RWPE2 (cell line): ENCODE results near the gene ORC2.
A peak's percentile ranks its signal among the peaks of the same experiment; 100 is the strongest.

Experiments used
- ATAC-seq: fragments of 200-7000 bp; cut with Tn5 transposase; 3 replicates; pipeline ENCODE4 v1.9.1; 2021; ENCODE audit warnings: low read depth
- DNase-seq: peaks from one replicate; pipeline ENCODE4 v3.0.0-alpha.2; 2020; ENCODE audit warnings: low spot score
- H3K27ac ChIP-seq: fragments of 450-650 bp; 2 replicates; pipeline ENCODE4 v1.5.1; 2017; ENCODE audit warnings: mild to moderate bottlenecking; ENCODE audit not compliant: poor library complexity, severe bottlenecking
- H3K27me3 ChIP-seq: fragments of 250-450 bp; sonication (Bioruptor Pico); 2 replicates; pipeline ENCODE4 v1.5.1; 2021; ENCODE audit warnings: mild to moderate bottlenecking, moderate library complexity; ENCODE audit not compliant: insufficient read depth, poor library complexity, severe bottlenecking
- H3K36me3 ChIP-seq: fragments of 250-450 bp; sonication (Bioruptor Pico); 2 replicates; pipeline ENCODE4 v1.5.1; 2020; ENCODE audit warnings: low read depth, mild to moderate bottlenecking, moderate library complexity
- H3K4me1 ChIP-seq: fragments of 250-450 bp; sonication (Bioruptor Pico); 2 replicates; pipeline ENCODE4 v1.5.1; 2021; ENCODE audit warnings: mild to moderate bottlenecking, moderate library complexity; ENCODE audit not compliant: insufficient read depth, poor library complexity, severe bottlenecking
- H3K4me3 ChIP-seq: fragments of 250-450 bp; sonication (Bioruptor Pico); 2 replicates; pipeline ENCODE4 v1.5.1; 2021; ENCODE audit warnings: mild to moderate bottlenecking, moderate library complexity; ENCODE audit not compliant: severe bottlenecking
- H3K9me3 ChIP-seq: fragments of 250-450 bp; sonication (Bioruptor Pico); 2 replicates; pipeline ENCODE4 v1.5.1; 2021; ENCODE audit warnings: mild to moderate bottlenecking, moderate library complexity; ENCODE audit not compliant: severe bottlenecking
- CTCF ChIP-seq: fragments of 450-650 bp; IDR thresholded peaks from one replicate; pipeline ENCODE4 v1.5.1; 2017; ENCODE audit warnings: mild to moderate bottlenecking, moderate library complexity; ENCODE audit not compliant: poor library complexity, severe bottlenecking

Gene ORC2

GRCh38 chr2:200943527-200944105 is 19.8 kb downstream of the ORC2 start:
- Histone ChIP-seq H3K36me3 (peaks cover 95% of the 10 kb centered on the region), H3K27me3 (no peaks in the 10 kb centered on the region), H3K9me3 (no peaks in the 10 kb centered on the region), H3K27ac (peak overlapping the region; percentile 64), H3K4me1 (peaks cover 19% of the 10 kb centered on the region), H3K4me3 (no peak overlapping the region)
- ATAC-seq (no peak), DNase-seq (no peak)
- TF ChIP-seq CTCF: no peak

- Histone ChIP-seq H3K4me3 (no peak overlapping the region), H3K27ac (no peak overlapping the region), H3K36me3 (peaks cover 97% of the 10 kb centered on the region), H3K9me3 (no peaks in the 10 kb centered on the region), H3K27me3 (no peaks in the 10 kb centered on the region), H3K4me1 (peaks cover 7% of the 10 kb centered on the region)
- ATAC-seq (no peak), DNase-seq (no peak)
- no peak for TF ChIP-seq CTCF
Measured at GRCh38 chr2:200939832-200940231, 23.6 kb downstream of the ORC2 start.

- Histone ChIP-seq H3K36me3 (peaks cover 92% of the 10 kb centered on the region), H3K27ac (no peak overlapping the region), H3K4me3 (no peak overlapping the region), H3K4me1 (no peaks in the 10 kb centered on the region), H3K27me3 (no peaks in the 10 kb centered on the region), H3K9me3 (no peaks in the 10 kb centered on the region)
- TF ChIP-seq CTCF: no peak
- ATAC-seq (no peak), DNase-seq (no peak)
Measured at GRCh38 chr2:200930947-200931626, 32.4 kb downstream of the ORC2 start.

GRCh38 chr2:200929334-200930249 is 33.9 kb downstream of the ORC2 start:
- H3K27ac ChIP-seq: no peak overlapping the region
- H3K36me3 ChIP-seq: peaks cover 92% of the 10 kb centered on the region
- no peaks in the 10 kb centered on the region for H3K9me3 ChIP-seq
- H3K4me3 ChIP-seq: no peak overlapping the region
- H3K4me1 ChIP-seq: no peaks in the 10 kb centered on the region
- ATAC-seq (no peak), DNase-seq (no peak)
- H3K27me3 ChIP-seq: no peaks in the 10 kb centered on the region
- no peak for TF ChIP-seq CTCF
